K562 (cell line): ENCODE measurements around the gene MAP2K4.

Experiments used
- FOSL1 ChIP-seq: fragments of 200-800 bp; sonication (Bioruptor generic); conservative IDR thresholded peaks from 2 replicates; pipeline ENCODE4 v1.6.1; 2016; ENCODE audit warnings: missing genetic modification characterization, missing compliant biosample characterization
- TF ChIP-seq, protein P1 (sequence below): fragments of 250-450 bp; sonication (Bioruptor Pico); IDR thresholded peaks from 2 replicates; pipeline ENCODE4 v1.5.0; 2021; ENCODE audit warnings: mild to moderate bottlenecking, borderline replicate concordance
- TF ChIP-seq, protein P2 (sequence below), 3 experiments: IDR thresholded peaks in 2 of 3; conservative IDR thresholded peaks in 1 of 3; 2 replicates each; pipeline ENCODE4 v1.5.1; 2011 to 2012; ENCODE audit warnings: low read length in 3 of 3, mild to moderate bottlenecking in 3 of 3, control low read depth in 2 of 3, improper control_type of control experiment in 1 of 3, inconsistent platforms in 1 of 3, low read depth in 1 of 3, mixed read lengths in 1 of 3, moderate library complexity in 1 of 3; ENCODE audit not compliant: insufficient read depth in 2 of 3

DNA sequence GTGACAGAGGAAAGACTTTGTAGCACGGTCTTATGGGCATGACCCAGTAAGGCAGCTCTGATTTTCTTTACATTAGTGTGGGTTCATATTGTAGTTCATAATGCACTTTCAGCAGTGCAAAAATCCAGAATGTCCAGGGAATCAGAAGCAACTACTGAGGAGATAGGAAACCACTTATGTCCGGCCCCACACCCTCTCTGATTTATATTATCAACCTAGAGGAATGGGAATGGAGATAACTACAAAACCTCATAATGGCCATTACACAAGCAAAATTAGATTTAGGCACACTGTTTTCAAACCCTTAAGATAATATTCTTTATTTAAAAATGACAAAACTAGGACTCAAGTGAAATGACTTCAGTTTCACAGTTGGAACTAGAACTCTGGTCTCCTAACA lies 7.9 kb downstream of the MAP2K4 start:
- TF ChIP-seq, protein P1, sequence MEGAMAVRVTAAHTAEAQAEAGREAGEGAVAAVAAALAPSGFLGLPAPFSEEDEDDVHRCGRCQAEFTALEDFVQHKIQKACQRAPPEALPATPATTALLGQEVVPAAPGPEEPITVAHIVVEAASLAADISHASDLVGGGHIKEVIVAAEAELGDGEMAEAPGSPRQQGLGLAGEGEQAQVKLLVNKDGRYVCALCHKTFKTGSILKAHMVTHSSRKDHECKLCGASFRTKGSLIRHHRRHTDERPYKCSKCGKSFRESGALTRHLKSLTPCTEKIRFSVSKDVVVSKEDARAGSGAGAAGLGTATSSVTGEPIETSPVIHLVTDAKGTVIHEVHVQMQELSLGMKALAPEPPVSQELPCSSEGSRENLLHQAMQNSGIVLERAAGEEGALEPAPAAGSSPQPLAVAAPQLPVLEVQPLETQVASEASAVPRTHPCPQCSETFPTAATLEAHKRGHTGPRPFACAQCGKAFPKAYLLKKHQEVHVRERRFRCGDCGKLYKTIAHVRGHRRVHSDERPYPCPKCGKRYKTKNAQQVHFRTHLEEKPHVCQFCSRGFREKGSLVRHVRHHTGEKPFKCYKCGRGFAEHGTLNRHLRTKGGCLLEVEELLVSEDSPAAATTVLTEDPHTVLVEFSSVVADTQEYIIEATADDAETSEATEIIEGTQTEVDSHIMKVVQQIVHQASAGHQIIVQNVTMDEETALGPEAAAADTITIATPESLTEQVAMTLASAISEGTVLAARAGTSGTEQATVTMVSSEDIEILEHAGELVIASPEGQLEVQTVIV: no peak
- TF ChIP-seq, protein P2, sequence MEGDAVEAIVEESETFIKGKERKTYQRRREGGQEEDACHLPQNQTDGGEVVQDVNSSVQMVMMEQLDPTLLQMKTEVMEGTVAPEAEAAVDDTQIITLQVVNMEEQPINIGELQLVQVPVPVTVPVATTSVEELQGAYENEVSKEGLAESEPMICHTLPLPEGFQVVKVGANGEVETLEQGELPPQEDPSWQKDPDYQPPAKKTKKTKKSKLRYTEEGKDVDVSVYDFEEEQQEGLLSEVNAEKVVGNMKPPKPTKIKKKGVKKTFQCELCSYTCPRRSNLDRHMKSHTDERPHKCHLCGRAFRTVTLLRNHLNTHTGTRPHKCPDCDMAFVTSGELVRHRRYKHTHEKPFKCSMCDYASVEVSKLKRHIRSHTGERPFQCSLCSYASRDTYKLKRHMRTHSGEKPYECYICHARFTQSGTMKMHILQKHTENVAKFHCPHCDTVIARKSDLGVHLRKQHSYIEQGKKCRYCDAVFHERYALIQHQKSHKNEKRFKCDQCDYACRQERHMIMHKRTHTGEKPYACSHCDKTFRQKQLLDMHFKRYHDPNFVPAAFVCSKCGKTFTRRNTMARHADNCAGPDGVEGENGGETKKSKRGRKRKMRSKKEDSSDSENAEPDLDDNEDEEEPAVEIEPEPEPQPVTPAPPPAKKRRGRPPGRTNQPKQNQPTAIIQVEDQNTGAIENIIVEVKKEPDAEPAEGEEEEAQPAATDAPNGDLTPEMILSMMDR (IDR thresholded peaks at IDR 0.05 in 2 of 3, conservative IDR thresholded peaks at IDR 0.05 in 1 of 3; ENCODE audit: insufficient read depth in 2 of 3, low read depth in 1 of 3, low read length in 3 of 3): no peak
- TF ChIP-seq FOSL1 (tag): no peak
